Activated naive CD4-positive, alpha-beta T cell treated with anti-CD3 and anti-CD28 coated beads, Interleukin-2, amount 10 ng/mL, durations not matched to agents 7 days and 5 days (primary cell): Measurements from ENCODE around the gene WDR20.
"Not testable (repeated sequence)": the region's sequence is repeated elsewhere in the genome, so short reads cannot be mapped to it uniquely, and the experiment has no call there.

Experiments used
- CTCF ChIA-PET: fragments of 350-600 bp; sonication (Branson Sonifier 250); formaldehyde crosslinking; loops from one replicate; lab custom pipeline; 2021; ENCODE audit warnings: antibody characterized with exemption; lab: Charles Lee
- DNase-seq: peaks from one replicate; pipeline ENCODE4 v3.0.0-alpha.2; 2020
- H3K27ac Mint-ChIP-seq: one replicate; pipeline ENCODE4 v1.8.0; 2021; ENCODE audit warnings: mild to moderate bottlenecking, moderate library complexity, mixed read lengths
- H3K27me3 Mint-ChIP-seq: one replicate; pipeline ENCODE4 v1.8.0; 2021; ENCODE audit warnings: mild to moderate bottlenecking, mixed read lengths
- H3K36me3 Mint-ChIP-seq: one replicate; pipeline ENCODE4 v1.8.0; 2021; ENCODE audit warnings: mixed read lengths
- H3K4me1 Mint-ChIP-seq: one replicate; pipeline ENCODE4 v1.8.0; 2021; ENCODE audit warnings: mixed read lengths
- H3K4me3 Mint-ChIP-seq: one replicate; pipeline ENCODE4 v1.8.0; 2021; ENCODE audit warnings: mild to moderate bottlenecking, moderate library complexity, mixed read lengths
- H3K9me3 Mint-ChIP-seq: one replicate; pipeline ENCODE4 v1.8.0; 2021; ENCODE audit warnings: mixed read lengths

Gene WDR20

GRCh38 chr14:102229739-102230092 is 90.0 kb downstream of the WDR20 start:
- no peak overlapping the region for H3K4me3 Mint-ChIP-seq
- H3K4me1 Mint-ChIP-seq: no peaks in the 10 kb centered on the region
- no peaks in the 10 kb centered on the region for H3K9me3 Mint-ChIP-seq
- CTCF ChIA-PET: no interaction called here
- H3K36me3 Mint-ChIP-seq: no peaks in the 10 kb centered on the region
- no peak overlapping the region for H3K27ac Mint-ChIP-seq
- no peak for DNase-seq
- H3K27me3 Mint-ChIP-seq: peaks cover 6% of the 10 kb centered on the region

GRCh38 chr14:102230481-102231210 is 90.9 kb downstream of the WDR20 start:
- no peaks in the 10 kb centered on the region for H3K4me1 Mint-ChIP-seq
- CTCF ChIA-PET: no interaction called here
- H3K36me3 Mint-ChIP-seq: no peaks in the 10 kb centered on the region
- H3K27ac Mint-ChIP-seq: no peak overlapping the region
- H3K27me3 Mint-ChIP-seq: peaks cover 6% of the 10 kb centered on the region
- no peaks in the 10 kb centered on the region for H3K9me3 Mint-ChIP-seq
- peak; percentile 12 for DNase-seq
- no peak overlapping the region for H3K4me3 Mint-ChIP-seq

GRCh38 chr14:102231476-102232347 is 92.0 kb downstream of the WDR20 start:
- peak; percentile 19 for DNase-seq
- Mint-ChIP-seq H3K27ac (no peak overlapping the region), H3K9me3 (no peaks in the 10 kb centered on the region), H3K36me3 (no peaks in the 10 kb centered on the region), H3K4me3 (no peak overlapping the region), H3K4me1 (no peaks in the 10 kb centered on the region), H3K27me3 (peaks cover 6% of the 10 kb centered on the region)
- CTCF ChIA-PET: no interaction called here

GRCh38 chr14:102232348-102232625 is 92.6 kb downstream of the WDR20 start:
- H3K9me3 Mint-ChIP-seq: no peaks in the 10 kb centered on the region
- no peak overlapping the region for H3K4me3 Mint-ChIP-seq
- H3K4me1 Mint-ChIP-seq: no peaks in the 10 kb centered on the region
- CTCF ChIA-PET: no interaction called here
- no peaks in the 10 kb centered on the region for H3K36me3 Mint-ChIP-seq
- no peak for DNase-seq
- peaks cover 6% of the 10 kb centered on the region for H3K27me3 Mint-ChIP-seq
- H3K27ac Mint-ChIP-seq: no peak overlapping the region

- CTCF ChIA-PET: no interaction called here
- Mint-ChIP-seq H3K4me3 (no peak overlapping the region), H3K4me1 (no peaks in the 10 kb centered on the region), H3K27me3 (peaks cover 6% of the 10 kb centered on the region), H3K36me3 (no peaks in the 10 kb centered on the region), H3K9me3 (no peaks in the 10 kb centered on the region), H3K27ac (no peak overlapping the region)
- DNase-seq: no peak
These were observed 93.4 kb downstream of the WDR20 start for GRCh38 chr14:102233081-102233480.

GRCh38 chr14:102234331-102235264 is 94.9 kb downstream of the WDR20 start:
- H3K9me3 Mint-ChIP-seq: no peaks in the 10 kb centered on the region
- CTCF ChIA-PET: interaction anchor here (0.6 kb wide), 1 partner anchor 70 kb away, joined by 3 read pairs; no protein-coding TSS in a partner anchor
- H3K36me3 Mint-ChIP-seq: no peaks in the 10 kb centered on the region
- H3K4me1 Mint-ChIP-seq: no peaks in the 10 kb centered on the region
- no peak for DNase-seq
- no peak overlapping the region for H3K27ac Mint-ChIP-seq
- no peak overlapping the region for H3K4me3 Mint-ChIP-seq
- peaks cover 6% of the 10 kb centered on the region for H3K27me3 Mint-ChIP-seq

- DNase-seq: peak; percentile 85
- no peaks in the 10 kb centered on the region for H3K36me3 Mint-ChIP-seq
- CTCF ChIA-PET: no interaction called here
- no peak overlapping the region for H3K4me3 Mint-ChIP-seq
- peaks cover 9% of the 10 kb centered on the region for H3K27me3 Mint-ChIP-seq
- H3K4me1 Mint-ChIP-seq: no peaks in the 10 kb centered on the region
- no peaks in the 10 kb centered on the region for H3K9me3 Mint-ChIP-seq
- no peak overlapping the region for H3K27ac Mint-ChIP-seq
These were observed 95.7 kb downstream of the WDR20 start for GRCh38 chr14:102235275-102235897.

- CTCF ChIA-PET: no interaction called here
- H3K36me3 Mint-ChIP-seq: no peaks in the 10 kb centered on the region
- H3K9me3 Mint-ChIP-seq: no peaks in the 10 kb centered on the region
- no peak overlapping the region for H3K27ac Mint-ChIP-seq
- peak; percentile 5 for DNase-seq
- no peak overlapping the region for H3K4me3 Mint-ChIP-seq
- H3K4me1 Mint-ChIP-seq: no peaks in the 10 kb centered on the region
- peaks cover 6% of the 10 kb centered on the region for H3K27me3 Mint-ChIP-seq
These were observed 96.3 kb downstream of the WDR20 start for GRCh38 chr14:102236026-102236425.

- Mint-ChIP-seq H3K36me3 (no peaks in the 10 kb centered on the region), H3K4me3 (no peak overlapping the region), H3K4me1 (no peaks in the 10 kb centered on the region), H3K9me3 (no peaks in the 10 kb centered on the region), H3K27ac (no peak overlapping the region), H3K27me3 (peaks cover 6% of the 10 kb centered on the region)
- no peak for DNase-seq
- CTCF ChIA-PET: no interaction called here
These were observed 98.4 kb downstream of the WDR20 start for GRCh38 chr14:102238131-102238530.

GRCh38 chr14:102238766-102239165 is 99.1 kb downstream of the WDR20 start:
- Mint-ChIP-seq H3K4me1 (no peaks in the 10 kb centered on the region), H3K27ac (no peak overlapping the region), H3K4me3 (no peak overlapping the region), H3K27me3 (peaks cover 6% of the 10 kb centered on the region), H3K9me3 (no peaks in the 10 kb centered on the region), H3K36me3 (no peaks in the 10 kb centered on the region)
- CTCF ChIA-PET: interaction anchor here (0.5 kb wide), 1 partner anchor 25 kb away, joined by 3 read pairs; no protein-coding TSS in a partner anchor
- no peak for DNase-seq

GRCh38 chr14:102239231-102239630 is 99.5 kb downstream of the WDR20 start:
- no peak for DNase-seq
- Mint-ChIP-seq H3K4me1 (no peaks in the 10 kb centered on the region), H3K27me3 (peaks cover 6% of the 10 kb centered on the region), H3K4me3 (no peak overlapping the region), H3K27ac (no peak overlapping the region), H3K9me3 (no peaks in the 10 kb centered on the region), H3K36me3 (no peaks in the 10 kb centered on the region)
- CTCF ChIA-PET: no interaction called here

- H3K9me3 Mint-ChIP-seq, H3K4me3 Mint-ChIP-seq, H3K27ac Mint-ChIP-seq, H3K36me3 Mint-ChIP-seq, H3K4me1 Mint-ChIP-seq, DNase-seq, CTCF ChIA-PET, H3K27me3 Mint-ChIP-seq: not testable (repeated sequence)
These were observed 100.8 kb downstream of the WDR20 start for GRCh38 chr14:102240481-102240880.

GRCh38 chr14:102241147-102241546 is 101.5 kb downstream of the WDR20 start:
- Mint-ChIP-seq H3K4me1 (no peaks in the 10 kb centered on the region), H3K9me3 (no peaks in the 10 kb centered on the region)

GRCh38 chr14:102243795-102244194 is 104.1 kb downstream of the WDR20 start:
- H3K9me3 Mint-ChIP-seq, H3K4me1 Mint-ChIP-seq, H3K36me3 Mint-ChIP-seq, DNase-seq, CTCF ChIA-PET, H3K27ac Mint-ChIP-seq, H3K4me3 Mint-ChIP-seq, H3K27me3 Mint-ChIP-seq: not testable (repeated sequence)

More at GRCh38 chr14:102241147-102241546, 101.5 kb downstream of the WDR20 start:
- H3K27me3 Mint-ChIP-seq: peaks cover 6% of the 10 kb centered on the region
- no peak for DNase-seq
- no peak overlapping the region for H3K27ac Mint-ChIP-seq
- no peaks in the 10 kb centered on the region for H3K36me3 Mint-ChIP-seq
- no peak overlapping the region for H3K4me3 Mint-ChIP-seq
- CTCF ChIA-PET: no interaction called here
